ENCODE measurements around the gene STIP1. TPM values are rescaled to one million over a fixed set of nuclear protein-coding genes. Genes with fewer than 3 reads are reported as not detected.
A peak's percentile ranks its signal among the peaks of the same experiment; 100 is the strongest.
"Not testable (repeated sequence)": the region's sequence is repeated elsewhere in the genome, so short reads cannot be mapped to it uniquely, and the experiment has no call there.

The STIP1 gene
- total RNA-seq, 3 donors from 2014 or later: 49.4 to 118 (median 80.3) TPM

DNA sequence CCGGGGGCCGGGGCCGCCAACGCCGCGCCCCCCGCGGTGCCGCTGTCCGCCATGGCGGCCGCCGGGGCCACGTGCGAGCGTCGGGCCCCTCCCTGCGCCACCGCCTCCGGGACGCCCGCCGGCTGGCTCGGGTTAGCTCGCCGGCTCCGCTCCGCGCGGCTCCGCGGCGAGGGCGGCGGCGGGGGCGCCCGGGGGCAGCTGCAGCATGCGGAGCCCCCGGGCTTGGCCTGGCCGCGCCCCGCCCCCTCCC, 60.6 kb downstream of the STIP1 start:
- Histone ChIP-seq H3K4me1 (ENCODE audit: low read depth) (peaks cover 30% of the 10 kb centered on the region), H3K4me3 (peak overlapping the region; percentile 44)
- TF ChIP-seq, protein P1, sequence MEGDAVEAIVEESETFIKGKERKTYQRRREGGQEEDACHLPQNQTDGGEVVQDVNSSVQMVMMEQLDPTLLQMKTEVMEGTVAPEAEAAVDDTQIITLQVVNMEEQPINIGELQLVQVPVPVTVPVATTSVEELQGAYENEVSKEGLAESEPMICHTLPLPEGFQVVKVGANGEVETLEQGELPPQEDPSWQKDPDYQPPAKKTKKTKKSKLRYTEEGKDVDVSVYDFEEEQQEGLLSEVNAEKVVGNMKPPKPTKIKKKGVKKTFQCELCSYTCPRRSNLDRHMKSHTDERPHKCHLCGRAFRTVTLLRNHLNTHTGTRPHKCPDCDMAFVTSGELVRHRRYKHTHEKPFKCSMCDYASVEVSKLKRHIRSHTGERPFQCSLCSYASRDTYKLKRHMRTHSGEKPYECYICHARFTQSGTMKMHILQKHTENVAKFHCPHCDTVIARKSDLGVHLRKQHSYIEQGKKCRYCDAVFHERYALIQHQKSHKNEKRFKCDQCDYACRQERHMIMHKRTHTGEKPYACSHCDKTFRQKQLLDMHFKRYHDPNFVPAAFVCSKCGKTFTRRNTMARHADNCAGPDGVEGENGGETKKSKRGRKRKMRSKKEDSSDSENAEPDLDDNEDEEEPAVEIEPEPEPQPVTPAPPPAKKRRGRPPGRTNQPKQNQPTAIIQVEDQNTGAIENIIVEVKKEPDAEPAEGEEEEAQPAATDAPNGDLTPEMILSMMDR (IDR thresholded peaks at IDR 0.05): peak; percentile 8
- DNase-seq; H3K9me3 ChIP-seq; H3K36me3 ChIP-seq (ENCODE audit: low read depth): not testable (repeated sequence)
- intact Hi-C loops (cut with DNase I, micrococcal nuclease): loop anchor here in 1 of 2 donors (10.0 kb wide), 1 partner anchor 62 kb away; the partner anchor contains the start of gene STIP1
- ATAC-seq: peak; percentile 1

DNA sequence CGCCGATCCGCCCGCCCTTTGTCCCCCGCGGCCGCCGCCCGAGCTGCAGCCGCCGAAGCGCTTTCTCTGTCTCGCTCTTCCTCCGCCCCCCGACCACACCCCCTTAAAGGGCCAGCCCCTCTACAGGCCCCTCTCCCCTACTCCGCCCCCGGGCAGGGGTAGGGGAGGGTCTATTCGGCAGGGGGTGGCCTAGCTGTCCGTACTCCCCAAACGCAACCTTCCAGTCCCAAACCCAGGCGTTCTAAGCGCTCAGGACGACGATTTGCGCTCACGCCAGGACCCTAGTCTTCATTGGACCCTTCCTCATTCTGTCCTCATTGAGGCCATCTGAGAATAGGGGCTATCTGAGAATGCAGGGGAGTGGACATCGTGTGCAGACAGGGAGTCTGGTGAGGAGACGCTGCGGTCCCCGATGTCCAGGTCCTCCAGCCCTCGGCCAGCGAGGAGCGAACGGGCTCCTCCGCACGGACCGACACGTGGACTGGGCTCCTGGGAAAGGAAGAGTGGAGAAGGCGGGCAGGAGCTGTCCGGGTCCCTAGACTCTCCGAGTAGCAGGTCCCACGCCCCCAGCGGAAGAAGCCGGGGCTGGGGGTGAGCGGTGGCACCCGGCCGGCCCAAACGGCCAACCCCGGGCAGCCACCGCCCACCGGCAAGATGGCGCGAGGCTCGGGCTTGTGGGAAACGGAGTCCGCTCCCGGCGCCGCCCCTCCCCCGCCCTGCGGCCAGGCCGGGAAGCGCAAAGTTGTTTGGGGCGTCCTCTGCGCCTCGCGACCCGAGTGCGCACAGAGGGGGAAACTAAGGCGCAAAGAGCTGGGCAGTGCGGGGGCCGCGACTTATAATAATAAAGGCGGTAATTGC, 61.1 kb downstream of the STIP1 start, which contains the start of gene PPP1R14B:
PPP1R14B (minus strand) TSS at position 73 of the 858 bp plus-strand sequence. CDS start 270 bp downstream, outside the sequence.
- Histone ChIP-seq H3K4me1 (ENCODE audit: low read depth) (peaks cover 30% of the 10 kb centered on the region), H3K4me3 (peak within 1 kb of the TSS; percentile 44), H3K9me3 (no peaks in the 10 kb centered on the region), H3K36me3 (ENCODE audit: low read depth) (no peaks in the 10 kb centered on the region)
- ATAC-seq (peak; percentile 69), DNase-seq (peak; percentile 92 to 94 (median 94))
- TF ChIP-seq, protein P1 (IDR thresholded peaks at IDR 0.05): no peak
- intact Hi-C loops (cut with DNase I, micrococcal nuclease): loop anchor here in 1 of 2 donors (10.0 kb wide), 1 partner anchor 62 kb away; the partner anchor contains the start of gene STIP1

DNA sequence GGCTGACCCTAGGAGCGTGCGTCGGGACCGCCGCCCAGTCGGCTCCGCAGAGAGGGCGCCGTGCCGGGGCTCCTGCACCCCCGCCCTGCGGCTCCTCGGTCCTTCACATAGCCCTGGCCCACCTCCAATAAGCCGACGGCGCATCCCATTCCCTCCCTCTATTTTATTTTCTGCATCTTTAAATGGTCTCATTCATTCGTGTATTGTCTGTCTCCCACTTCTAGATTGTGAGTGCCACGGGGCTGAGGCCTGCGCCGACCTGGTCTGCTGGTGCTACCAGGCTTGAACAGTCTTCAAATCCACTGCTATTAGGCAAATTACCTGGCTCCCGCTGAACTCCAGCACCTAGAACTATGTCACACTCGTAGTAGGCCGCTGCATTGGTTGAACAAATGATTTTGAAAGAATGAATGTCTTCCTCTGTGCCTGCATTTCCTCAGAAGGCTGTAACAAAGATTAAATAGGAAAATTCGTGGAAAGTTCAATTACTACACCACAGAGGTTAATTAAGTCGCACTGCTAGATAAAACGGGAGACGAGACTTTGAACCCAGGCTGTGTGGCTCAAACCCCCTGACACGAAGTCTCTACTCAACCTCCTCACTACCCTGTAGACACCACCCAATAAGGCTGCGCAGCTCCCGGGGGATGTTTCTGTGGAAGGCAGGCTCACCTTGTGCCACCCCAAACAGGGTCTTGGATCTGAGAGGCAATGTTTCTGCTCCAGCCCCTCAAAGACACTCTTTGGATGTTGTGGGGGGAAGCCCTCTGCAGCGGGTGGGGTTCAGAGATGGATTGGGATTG, 62.0 kb downstream of the STIP1 start:
- intact Hi-C loops (cut with DNase I, micrococcal nuclease): loop anchor here in 1 of 2 donors (10.0 kb wide), 1 partner anchor 63 kb away; the partner anchor contains the start of gene STIP1

DNA sequence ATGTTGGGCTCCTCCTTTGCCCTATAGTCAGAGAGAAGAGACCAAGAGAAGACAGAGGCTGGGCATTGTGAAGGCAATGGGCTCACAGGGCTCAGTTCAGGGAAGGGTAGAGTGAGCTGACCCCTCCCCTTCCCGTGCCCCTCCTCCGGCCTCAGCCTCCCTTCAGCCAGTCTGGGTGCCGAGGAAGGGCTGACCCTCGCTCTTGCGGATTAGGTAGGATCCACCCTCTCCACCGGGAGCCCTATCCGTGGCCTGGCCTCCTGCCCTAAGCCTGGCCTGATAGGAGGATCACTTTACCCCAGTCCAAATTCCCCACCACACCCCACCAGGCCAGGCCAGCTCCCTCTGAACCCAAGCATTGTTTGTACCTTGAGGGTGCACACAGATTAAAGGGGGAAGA, 62.6 kb downstream of the STIP1 start:
- Histone ChIP-seq H3K36me3 (ENCODE audit: low read depth) (no peaks in the 10 kb centered on the region), H3K4me1 (ENCODE audit: low read depth) (peaks cover 30% of the 10 kb centered on the region), H3K4me3 (no peak overlapping the region), H3K9me3 (no peaks in the 10 kb centered on the region)
- DNase-seq (peak in 2 of 3 donors; percentile 47 to 63), ATAC-seq (no peak)
- TF ChIP-seq, protein P1 (IDR thresholded peaks at IDR 0.05): no peak
- intact Hi-C loops (cut with DNase I, micrococcal nuclease): loop anchor here in 1 of 2 donors (10.0 kb wide), 1 partner anchor 64 kb away; the partner anchor contains the start of gene STIP1

More for the DNA sequence above, 62.0 kb downstream of the STIP1 start:
- peak in 1 of 3 donors; percentile 20 for DNase-seq
- no peaks in the 10 kb centered on the region for H3K9me3 ChIP-seq
- H3K4me1 ChIP-seq (ENCODE audit: low read depth): peaks cover 30% of the 10 kb centered on the region
- no peak overlapping the region for H3K4me3 ChIP-seq
- TF ChIP-seq, protein P1 (IDR thresholded peaks at IDR 0.05): no peak
- H3K36me3 ChIP-seq (ENCODE audit: low read depth): no peaks in the 10 kb centered on the region
- no peak for ATAC-seq

DNA sequence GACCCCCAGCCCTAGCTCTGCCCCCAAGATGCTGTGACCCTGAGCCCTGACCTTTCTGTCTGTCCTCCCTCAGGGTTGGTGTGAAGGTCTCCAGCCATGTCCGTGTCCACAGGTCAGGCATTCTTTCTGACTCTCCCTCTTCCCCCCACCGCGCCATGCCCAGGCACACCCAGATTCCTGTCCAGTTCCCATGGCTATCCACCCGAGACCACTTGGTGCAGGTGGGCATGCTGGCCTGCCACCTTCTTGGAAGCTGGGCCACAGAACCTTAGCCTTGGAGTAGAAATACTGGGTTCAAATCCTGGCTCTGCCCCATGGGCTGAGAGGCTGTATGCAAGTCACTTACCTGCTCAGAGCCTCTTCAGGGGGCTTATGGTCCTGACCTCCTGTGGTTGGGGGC, 63.1 kb downstream of the STIP1 start:
- Histone ChIP-seq H3K36me3 (ENCODE audit: low read depth) (no peaks in the 10 kb centered on the region), H3K9me3 (no peaks in the 10 kb centered on the region), H3K4me3 (no peak overlapping the region), H3K4me1 (ENCODE audit: low read depth) (peaks cover 28% of the 10 kb centered on the region)
- TF ChIP-seq, protein P1 (IDR thresholded peaks at IDR 0.05): no peak
- intact Hi-C loops (cut with DNase I, micrococcal nuclease): loop anchor here in 1 of 2 donors (10.0 kb wide), 1 partner anchor 64 kb away; the partner anchor contains the start of gene STIP1
- ATAC-seq (no peak), DNase-seq (peak in 1 of 3 donors; percentile 44)

Data from mucosa of descending colon (tissue), 3 donors.